ENCODE results near the gene QRFP. TPM values are rescaled to one million over a fixed set of nuclear protein-coding genes. Genes with fewer than 3 reads are reported as not detected.
A peak's percentile ranks its signal among the peaks of the same experiment; 100 is the strongest.

Gene QRFP
- total and polyA plus RNA-seq, 2 donors (not counting 1 experiment from before 2014, with no cell fraction given) = not detected

- H2AFZ ChIP-seq (ENCODE audit: low read length) = peak overlapping the region; percentile 13
- no peak overlapping the region for H3K27ac ChIP-seq (ENCODE audit: insufficient read depth, low read length)
These were observed 41.6 kb upstream of the QRFP start for GRCh38 chr9:130938184-130938651.

GRCh38 chr9:130937146-130938076, 40.8 kb upstream of the QRFP start:
- no peak for DNase-seq (ENCODE audit: low read depth in 2 of 2)
- Histone ChIP-seq H3K27ac (ENCODE audit: insufficient read depth, low read length) (peak overlapping the region; percentile 70), H3K9me3 (ENCODE audit: control insufficient read depth, insufficient read depth, low read depth, low read length) (no peaks in the 10 kb centered on the region), H3K27me3 (ENCODE audit: control insufficient read depth, insufficient read depth, low read length) (peaks cover 15% of the 10 kb centered on the region), H2AFZ (ENCODE audit: low read length) (no peak overlapping the region), H3K4me3 (replicated peaks in 1 of 4; ENCODE audit: control extremely low read depth in 1 of 4, insufficient read depth in 1 of 4, low read depth in 3 of 4, low read length in 4 of 4) (peak overlapping the region in 3 of 4 experiments; percentile 23 to 61 (median 57)), H4K20me1 (ENCODE audit: control insufficient read depth, extremely low read depth, insufficient read depth, low read length) (no peaks in the 10 kb centered on the region), H3K79me2 (ENCODE audit: control insufficient read depth, insufficient read depth, low read length) (no peaks in the 10 kb centered on the region), H3K4me1 (ENCODE audit: control insufficient read depth, extremely low read depth, insufficient read depth, low read length) (peaks cover 38% of the 10 kb centered on the region), H3K9ac (ENCODE audit: insufficient read depth, low read length) (no peak overlapping the region), H3K36me3 (ENCODE audit: control insufficient read depth, insufficient read depth, low read length) (no peaks in the 10 kb centered on the region), H3K4me2 (ENCODE audit: extremely low read depth, insufficient read depth, low read length) (peak overlapping the region; percentile 71)
- TF ChIP-seq CTCF (conservative IDR thresholded peaks at IDR 0.05 in 1 of 2, IDR thresholded peaks at IDR 0.05 in 1 of 2; ENCODE audit: low read depth in 1 of 2, low read length in 2 of 2) = no peak
- no peak for TF ChIP-seq EZH2 (IDR thresholded peaks at IDR 0.05; ENCODE audit: low read length, missing control alignments)

More at GRCh38 chr9:130938184-130938651, 41.6 kb upstream of the QRFP start:
- Histone ChIP-seq H3K9me3 (ENCODE audit: control insufficient read depth, insufficient read depth, low read depth, low read length) (no peaks in the 10 kb centered on the region), H4K20me1 (ENCODE audit: control insufficient read depth, extremely low read depth, insufficient read depth, low read length) (no peaks in the 10 kb centered on the region), H3K9ac (ENCODE audit: insufficient read depth, low read length) (peak overlapping the region; percentile 42), H3K36me3 (ENCODE audit: control insufficient read depth, insufficient read depth, low read length) (no peaks in the 10 kb centered on the region), H3K79me2 (ENCODE audit: control insufficient read depth, insufficient read depth, low read length) (no peaks in the 10 kb centered on the region), H3K4me2 (ENCODE audit: extremely low read depth, insufficient read depth, low read length) (peak overlapping the region; percentile 71), H3K27me3 (ENCODE audit: control insufficient read depth, insufficient read depth, low read length) (peaks cover 15% of the 10 kb centered on the region), H3K4me1 (ENCODE audit: control insufficient read depth, extremely low read depth, insufficient read depth, low read length) (peaks cover 32% of the 10 kb centered on the region), H3K4me3 (replicated peaks in 1 of 4; ENCODE audit: control extremely low read depth in 1 of 4, insufficient read depth in 1 of 4, low read depth in 3 of 4, low read length in 4 of 4) (peak overlapping the region in 3 of 4 experiments; percentile 23 to 61 (median 57))
- DNase-seq (ENCODE audit: low read depth in 2 of 2) = no peak
- TF ChIP-seq EZH2 (IDR thresholded peaks at IDR 0.05; ENCODE audit: low read length, missing control alignments) = no peak
- no peak for TF ChIP-seq CTCF (conservative IDR thresholded peaks at IDR 0.05 in 1 of 2, IDR thresholded peaks at IDR 0.05 in 1 of 2; ENCODE audit: low read depth in 1 of 2, low read length in 2 of 2)

GRCh38 chr9:130936285-130937117, 39.9 kb upstream of the QRFP start:
- Histone ChIP-seq H3K27me3 (ENCODE audit: control insufficient read depth, insufficient read depth, low read length) (peaks cover 8% of the 10 kb centered on the region), H3K9ac (ENCODE audit: insufficient read depth, low read length) (peak overlapping the region; percentile 9), H4K20me1 (ENCODE audit: control insufficient read depth, extremely low read depth, insufficient read depth, low read length) (no peaks in the 10 kb centered on the region), H2AFZ (ENCODE audit: low read length) (no peak overlapping the region), H3K36me3 (ENCODE audit: control insufficient read depth, insufficient read depth, low read length) (no peaks in the 10 kb centered on the region), H3K4me2 (ENCODE audit: extremely low read depth, insufficient read depth, low read length) (peak overlapping the region; percentile 62), H3K9me3 (ENCODE audit: control insufficient read depth, insufficient read depth, low read depth, low read length) (no peaks in the 10 kb centered on the region), H3K79me2 (ENCODE audit: control insufficient read depth, insufficient read depth, low read length) (no peaks in the 10 kb centered on the region), H3K27ac (ENCODE audit: insufficient read depth, low read length) (peak overlapping the region; percentile 70), H3K4me3 (replicated peaks in 1 of 4; ENCODE audit: control extremely low read depth in 1 of 4, insufficient read depth in 1 of 4, low read depth in 3 of 4, low read length in 4 of 4) (no peak overlapping the region), H3K4me1 (ENCODE audit: control insufficient read depth, extremely low read depth, insufficient read depth, low read length) (peaks cover 47% of the 10 kb centered on the region)
- peak; percentile 76 to 79 for DNase-seq (ENCODE audit: low read depth in 2 of 2)
- TF ChIP-seq EZH2 (IDR thresholded peaks at IDR 0.05; ENCODE audit: low read length, missing control alignments) (no peak), CTCF (conservative IDR thresholded peaks at IDR 0.05 in 1 of 2, IDR thresholded peaks at IDR 0.05 in 1 of 2; ENCODE audit: low read depth in 1 of 2, low read length in 2 of 2) (no peak)

Measured in fibroblast of lung (primary cell).